Measurements from ENCODE around the gene NPC2.

NPC2 gene

DNA sequence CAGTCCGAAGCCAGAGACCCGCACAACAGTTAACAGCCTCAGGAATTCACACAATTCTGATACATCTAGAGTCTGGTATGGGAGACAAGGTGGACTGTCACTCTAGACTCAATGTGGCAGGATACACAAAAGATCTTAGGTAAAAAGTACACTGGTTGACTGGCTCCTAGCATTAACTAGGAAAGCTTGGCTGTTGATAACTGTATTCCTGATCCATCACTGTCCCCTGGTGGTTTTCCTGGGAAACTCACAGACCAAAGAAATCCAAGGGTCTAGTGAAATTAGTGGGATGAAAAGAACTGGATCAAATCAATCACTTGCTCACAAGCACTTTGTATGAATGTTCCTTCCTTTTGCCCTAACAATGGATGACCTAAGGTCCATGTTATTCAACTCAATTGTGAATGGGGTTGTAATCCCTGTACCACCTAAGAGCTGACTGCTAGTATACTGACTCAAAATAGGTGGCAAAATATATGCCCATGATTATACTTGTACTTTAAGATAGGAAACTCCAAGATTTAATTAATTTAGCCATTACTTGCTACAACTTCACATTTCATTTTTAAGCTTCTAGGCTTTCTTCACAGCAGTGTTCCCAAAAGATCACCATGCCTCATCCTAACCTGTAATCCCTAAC, 14.0 kb downstream of the NPC2 start:
- no peaks in the 10 kb centered on the region for H3K4me1 Mint-ChIP-seq (ENCODE audit: low read depth)
- no peaks in the 10 kb centered on the region for H3K9me3 Mint-ChIP-seq
- H3K27me3 Mint-ChIP-seq (ENCODE audit: low read depth), result no peaks in the 10 kb centered on the region
- H3K36me3 Mint-ChIP-seq (ENCODE audit: low read depth), result peaks cover 11% of the 10 kb centered on the region
- no peak overlapping the region for H3K4me3 Mint-ChIP-seq
- no peak overlapping the region for H3K27ac Mint-ChIP-seq

DNA sequence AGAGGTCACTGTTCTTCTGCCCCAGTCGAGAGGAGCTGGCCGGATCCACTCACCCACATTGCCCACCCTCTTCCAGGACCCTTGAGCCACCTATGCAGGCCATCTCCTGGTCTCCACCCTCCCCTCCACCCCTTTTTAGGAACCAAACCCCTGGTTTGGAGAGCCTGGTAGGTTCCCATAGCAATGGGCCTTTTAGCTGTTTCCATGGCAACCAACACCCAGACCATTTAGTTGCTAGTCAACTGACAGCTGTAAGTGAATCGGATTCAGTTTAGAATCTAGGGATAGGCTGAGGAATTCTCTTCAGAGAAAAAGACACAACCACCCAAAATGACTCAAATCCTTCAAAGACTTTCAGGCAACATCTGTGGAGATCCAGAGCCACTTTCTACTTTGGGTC, 16.5 kb downstream of the NPC2 start:
- Mint-ChIP-seq H3K4me3 (no peak overlapping the region), H3K9me3 (no peaks in the 10 kb centered on the region), H3K27ac (no peak overlapping the region), H3K36me3 (ENCODE audit: low read depth) (peaks cover 7% of the 10 kb centered on the region), H3K27me3 (ENCODE audit: low read depth) (no peaks in the 10 kb centered on the region), H3K4me1 (ENCODE audit: low read depth) (no peaks in the 10 kb centered on the region)

GRCh38 chr14:74476107-74476506, 17.0 kb downstream of the NPC2 start:
- peaks cover 5% of the 10 kb centered on the region for H3K36me3 Mint-ChIP-seq (ENCODE audit: low read depth)
- H3K4me1 Mint-ChIP-seq (ENCODE audit: low read depth), result no peaks in the 10 kb centered on the region
- no peaks in the 10 kb centered on the region for H3K9me3 Mint-ChIP-seq
- H3K27me3 Mint-ChIP-seq (ENCODE audit: low read depth), result no peaks in the 10 kb centered on the region
- H3K4me3 Mint-ChIP-seq, result no peak overlapping the region
- no peak overlapping the region for H3K27ac Mint-ChIP-seq

DNA sequence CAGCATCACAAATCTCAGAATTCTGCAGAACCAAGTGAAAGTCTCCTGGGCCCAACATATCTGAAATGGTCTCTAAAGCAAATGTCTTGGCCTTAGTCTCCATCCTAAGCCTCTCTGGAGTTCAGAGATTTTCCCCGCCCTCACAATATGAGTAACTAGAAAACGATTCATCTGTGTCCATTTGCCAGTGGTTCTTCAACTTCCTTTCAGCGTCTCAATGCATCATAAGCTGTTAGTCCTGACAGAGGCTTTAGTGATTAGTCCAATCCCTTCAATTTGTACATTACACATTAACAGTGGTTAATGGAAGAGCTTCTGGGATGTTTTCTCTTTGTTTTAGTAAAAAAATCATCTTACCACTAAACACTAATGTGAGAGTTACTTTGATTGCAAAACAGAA, 17.4 kb downstream of the NPC2 start:
- no peak overlapping the region for H3K27ac Mint-ChIP-seq
- H3K9me3 Mint-ChIP-seq, result no peaks in the 10 kb centered on the region
- no peaks in the 10 kb centered on the region for H3K27me3 Mint-ChIP-seq (ENCODE audit: low read depth)
- H3K36me3 Mint-ChIP-seq (ENCODE audit: low read depth), result peaks cover 2% of the 10 kb centered on the region
- no peak overlapping the region for H3K4me3 Mint-ChIP-seq
- H3K4me1 Mint-ChIP-seq (ENCODE audit: low read depth), result no peaks in the 10 kb centered on the region

DNA sequence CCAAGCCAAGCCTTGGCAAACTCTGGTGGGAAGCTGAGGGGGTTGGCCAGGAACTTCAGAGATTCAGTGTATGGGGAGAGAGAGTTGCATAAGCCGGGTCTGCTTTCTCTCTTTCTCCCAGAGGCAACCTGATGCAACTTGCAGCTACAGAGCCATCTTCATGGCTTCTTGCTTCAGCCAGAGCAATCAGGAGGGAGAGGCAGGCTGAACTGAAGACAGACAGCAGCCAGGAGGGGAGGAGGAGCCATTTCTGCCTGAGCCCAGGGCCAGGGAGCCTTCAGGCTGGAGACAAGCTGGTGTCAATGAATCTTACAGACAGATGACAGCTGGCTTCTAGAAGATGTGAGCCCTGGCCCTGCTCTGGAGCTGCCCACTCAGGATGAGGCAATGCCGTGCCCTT, 18.7 kb downstream of the NPC2 start:
- H3K27ac Mint-ChIP-seq, result no peak overlapping the region
- no peaks in the 10 kb centered on the region for H3K4me1 Mint-ChIP-seq (ENCODE audit: low read depth)
- H3K9me3 Mint-ChIP-seq, result no peaks in the 10 kb centered on the region
- no peaks in the 10 kb centered on the region for H3K27me3 Mint-ChIP-seq (ENCODE audit: low read depth)
- H3K4me3 Mint-ChIP-seq, result no peak overlapping the region
- peaks cover 2% of the 10 kb centered on the region for H3K36me3 Mint-ChIP-seq (ENCODE audit: low read depth)

GRCh38 chr14:74472601-74473000, 20.5 kb downstream of the NPC2 start:
- H3K4me1 Mint-ChIP-seq (ENCODE audit: low read depth), result peaks cover 2% of the 10 kb centered on the region

DNA sequence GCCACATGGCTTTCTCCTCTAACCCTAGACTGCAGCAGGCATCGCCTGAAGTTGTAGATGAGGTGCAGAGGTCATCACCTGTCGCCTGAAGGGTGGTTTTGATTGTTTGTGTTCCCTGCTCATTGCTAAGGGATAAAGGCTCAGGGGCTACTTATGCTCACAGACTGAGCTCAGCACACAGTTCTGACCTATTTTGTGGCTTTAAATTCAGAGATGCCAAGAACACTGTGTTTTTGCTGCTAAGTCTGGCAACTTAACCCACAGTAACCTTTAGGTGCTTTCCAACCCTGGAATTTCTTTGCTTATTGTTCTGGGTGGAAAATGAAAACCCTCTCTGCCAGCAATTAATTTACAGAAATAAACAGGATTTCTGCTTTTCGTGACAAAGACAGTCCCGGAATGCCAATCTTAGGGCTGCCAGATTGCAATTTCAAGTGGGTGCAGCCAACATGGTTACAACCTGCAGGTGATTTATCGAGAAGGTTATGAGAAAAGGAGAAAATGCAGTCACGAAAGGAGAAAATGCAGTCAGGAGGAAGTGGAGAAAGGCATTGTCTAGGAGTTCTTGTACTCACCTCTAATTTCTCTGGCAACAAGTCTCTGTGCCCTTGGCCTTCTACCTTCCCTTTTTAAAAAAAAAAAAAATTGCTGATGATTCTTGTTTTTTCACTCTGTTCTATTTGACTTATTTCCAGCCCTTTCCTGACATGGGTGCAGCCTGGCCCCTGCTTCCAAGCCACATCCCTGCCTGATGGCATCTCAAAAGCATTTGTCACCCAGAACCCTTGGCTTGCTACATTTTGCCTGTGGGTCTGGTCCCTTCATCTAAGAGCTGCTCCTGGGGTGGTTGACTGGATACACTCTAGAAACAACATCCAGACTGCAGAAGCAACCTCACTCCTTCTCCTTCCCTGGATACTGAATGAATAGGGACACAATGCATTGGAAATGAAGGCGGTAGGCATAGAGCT, 23.3 kb downstream of the NPC2 start:
- H3K4me1 Mint-ChIP-seq (ENCODE audit: low read depth), result peaks cover 2% of the 10 kb centered on the region
- H3K4me3 Mint-ChIP-seq, result no peak overlapping the region
- no peaks in the 10 kb centered on the region for H3K27me3 Mint-ChIP-seq (ENCODE audit: low read depth)
- H3K27ac Mint-ChIP-seq, result no peak overlapping the region
- no peaks in the 10 kb centered on the region for H3K36me3 Mint-ChIP-seq (ENCODE audit: low read depth)
- H3K9me3 Mint-ChIP-seq, result no peaks in the 10 kb centered on the region

More at GRCh38 chr14:74472601-74473000, 20.5 kb downstream of the NPC2 start:
- Mint-ChIP-seq H3K9me3 (no peaks in the 10 kb centered on the region), H3K27ac (no peak overlapping the region), H3K4me3 (no peak overlapping the region), H3K27me3 (ENCODE audit: low read depth) (no peaks in the 10 kb centered on the region), H3K36me3 (ENCODE audit: low read depth) (peaks cover 2% of the 10 kb centered on the region)

- peaks cover 2% of the 10 kb centered on the region for H3K4me1 Mint-ChIP-seq (ENCODE audit: low read depth)
- H3K4me3 Mint-ChIP-seq, result no peak overlapping the region
- no peak overlapping the region for H3K27ac Mint-ChIP-seq
- H3K36me3 Mint-ChIP-seq (ENCODE audit: low read depth), result no peaks in the 10 kb centered on the region
- no peaks in the 10 kb centered on the region for H3K9me3 Mint-ChIP-seq
- H3K27me3 Mint-ChIP-seq (ENCODE audit: low read depth), result no peaks in the 10 kb centered on the region
Observed at GRCh38 chr14:74468513-74468912, 24.6 kb downstream of the NPC2 start.

- Mint-ChIP-seq H3K27ac (no peak overlapping the region), H3K4me1 (ENCODE audit: low read depth) (peaks cover 2% of the 10 kb centered on the region), H3K9me3 (no peaks in the 10 kb centered on the region), H3K27me3 (ENCODE audit: low read depth) (peaks cover 5% of the 10 kb centered on the region), H3K4me3 (no peak overlapping the region), H3K36me3 (ENCODE audit: low read depth) (no peaks in the 10 kb centered on the region)
Observed at GRCh38 chr14:74465335-74465734, 27.8 kb downstream of the NPC2 start.

DNA sequence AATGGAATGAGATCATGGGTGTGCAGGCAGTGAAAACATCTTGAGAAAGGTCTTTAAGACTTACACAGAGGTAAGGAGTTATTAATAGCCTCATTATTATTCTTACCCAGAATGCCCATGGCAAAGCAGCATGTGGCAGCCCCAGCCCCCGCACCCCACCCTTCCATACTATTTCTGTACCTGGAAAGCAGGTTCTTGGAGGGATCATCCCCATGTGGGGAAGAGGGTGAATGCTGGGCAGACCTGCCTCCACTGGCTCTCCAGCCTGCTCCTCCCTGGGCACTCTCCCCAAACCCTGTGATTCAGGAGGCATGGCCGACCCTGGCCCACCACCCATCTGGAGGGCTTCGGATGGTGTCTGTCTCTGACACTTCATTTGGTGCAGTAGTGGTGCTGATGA, 28.3 kb downstream of the NPC2 start:
- Mint-ChIP-seq H3K27ac (no peak overlapping the region), H3K9me3 (no peaks in the 10 kb centered on the region), H3K4me3 (no peak overlapping the region), H3K36me3 (ENCODE audit: low read depth) (no peaks in the 10 kb centered on the region), H3K4me1 (ENCODE audit: low read depth) (peaks cover 4% of the 10 kb centered on the region), H3K27me3 (ENCODE audit: low read depth) (peaks cover 5% of the 10 kb centered on the region)

- Mint-ChIP-seq H3K27me3 (ENCODE audit: low read depth) (peaks cover 5% of the 10 kb centered on the region), H3K27ac (no peak overlapping the region), H3K4me1 (ENCODE audit: low read depth) (peaks cover 4% of the 10 kb centered on the region), H3K4me3 (no peak overlapping the region), H3K9me3 (no peaks in the 10 kb centered on the region), H3K36me3 (ENCODE audit: low read depth) (no peaks in the 10 kb centered on the region)
Observed at GRCh38 chr14:74463697-74464096, 29.4 kb downstream of the NPC2 start.

- peaks cover 2% of the 10 kb centered on the region for H3K4me1 Mint-ChIP-seq (ENCODE audit: low read depth)
- no peaks in the 10 kb centered on the region for H3K36me3 Mint-ChIP-seq (ENCODE audit: low read depth)
- no peaks in the 10 kb centered on the region for H3K9me3 Mint-ChIP-seq
- peaks cover 5% of the 10 kb centered on the region for H3K27me3 Mint-ChIP-seq (ENCODE audit: low read depth)
- no peak overlapping the region for H3K27ac Mint-ChIP-seq
- H3K4me3 Mint-ChIP-seq, result no peak overlapping the region
Observed at GRCh38 chr14:74462993-74463392, 30.1 kb downstream of the NPC2 start.

- no peak overlapping the region for H3K4me3 Mint-ChIP-seq
- H3K27ac Mint-ChIP-seq, result no peak overlapping the region
- no peaks in the 10 kb centered on the region for H3K36me3 Mint-ChIP-seq (ENCODE audit: low read depth)
- no peaks in the 10 kb centered on the region for H3K9me3 Mint-ChIP-seq
- peaks cover 2% of the 10 kb centered on the region for H3K4me1 Mint-ChIP-seq (ENCODE audit: low read depth)
- peaks cover 9% of the 10 kb centered on the region for H3K27me3 Mint-ChIP-seq (ENCODE audit: low read depth)
Observed at GRCh38 chr14:74459976-74460375, 33.1 kb downstream of the NPC2 start.

GRCh38 chr14:74459289-74459946, 33.7 kb downstream of the NPC2 start:
- Mint-ChIP-seq H3K36me3 (ENCODE audit: low read depth) (no peaks in the 10 kb centered on the region), H3K27me3 (ENCODE audit: low read depth) (peaks cover 9% of the 10 kb centered on the region), H3K4me1 (ENCODE audit: low read depth) (peaks cover 2% of the 10 kb centered on the region), H3K9me3 (no peaks in the 10 kb centered on the region), H3K27ac (no peak overlapping the region), H3K4me3 (no peak overlapping the region)

GRCh38 chr14:74457565-74457895, 35.6 kb downstream of the NPC2 start:
- Mint-ChIP-seq H3K27ac (no peak overlapping the region), H3K36me3 (ENCODE audit: low read depth) (no peaks in the 10 kb centered on the region), H3K27me3 (ENCODE audit: low read depth) (peaks cover 15% of the 10 kb centered on the region), H3K9me3 (no peaks in the 10 kb centered on the region), H3K4me1 (ENCODE audit: low read depth) (peaks cover 2% of the 10 kb centered on the region), H3K4me3 (no peak overlapping the region)

Data from T-helper 1 cell treated with Interleukin-12 subunit alpha and Interleukin-12 subunit beta and Interleukin-4 antibody, amounts not matched to agents 30 μg/mL and 1 μg/mL, for 36 hours (primary cell).